ENCODE data around the gene CERS6. TPM values are rescaled to one million over a fixed set of nuclear protein-coding genes. Genes with fewer than 3 reads are reported as not detected.

The CERS6 gene
- total RNA-seq, 1 donor from 2014 or later, result 55.3 TPM

DNA sequence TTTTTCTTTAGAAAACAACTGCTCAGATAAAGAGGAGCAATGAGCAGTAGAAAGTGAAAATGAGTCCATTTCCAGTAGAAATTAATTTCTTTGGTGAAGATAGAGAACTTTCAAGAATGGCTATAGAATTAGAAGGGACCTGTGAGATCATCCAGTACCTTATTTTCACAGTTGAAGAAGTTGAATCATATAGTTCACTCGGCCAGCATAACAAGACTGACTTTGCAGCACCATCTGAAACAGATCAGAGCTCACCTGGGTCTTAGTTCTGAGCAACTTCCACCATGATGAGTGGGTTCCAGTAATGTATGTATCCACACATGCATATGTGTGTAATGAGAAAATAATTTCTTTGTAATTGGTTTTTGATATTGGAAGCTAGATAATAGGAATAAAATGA is 58.6 kb downstream of the CERS6 start:
- no peak for FAIRE-seq
- TF ChIP-seq, protein P1, sequence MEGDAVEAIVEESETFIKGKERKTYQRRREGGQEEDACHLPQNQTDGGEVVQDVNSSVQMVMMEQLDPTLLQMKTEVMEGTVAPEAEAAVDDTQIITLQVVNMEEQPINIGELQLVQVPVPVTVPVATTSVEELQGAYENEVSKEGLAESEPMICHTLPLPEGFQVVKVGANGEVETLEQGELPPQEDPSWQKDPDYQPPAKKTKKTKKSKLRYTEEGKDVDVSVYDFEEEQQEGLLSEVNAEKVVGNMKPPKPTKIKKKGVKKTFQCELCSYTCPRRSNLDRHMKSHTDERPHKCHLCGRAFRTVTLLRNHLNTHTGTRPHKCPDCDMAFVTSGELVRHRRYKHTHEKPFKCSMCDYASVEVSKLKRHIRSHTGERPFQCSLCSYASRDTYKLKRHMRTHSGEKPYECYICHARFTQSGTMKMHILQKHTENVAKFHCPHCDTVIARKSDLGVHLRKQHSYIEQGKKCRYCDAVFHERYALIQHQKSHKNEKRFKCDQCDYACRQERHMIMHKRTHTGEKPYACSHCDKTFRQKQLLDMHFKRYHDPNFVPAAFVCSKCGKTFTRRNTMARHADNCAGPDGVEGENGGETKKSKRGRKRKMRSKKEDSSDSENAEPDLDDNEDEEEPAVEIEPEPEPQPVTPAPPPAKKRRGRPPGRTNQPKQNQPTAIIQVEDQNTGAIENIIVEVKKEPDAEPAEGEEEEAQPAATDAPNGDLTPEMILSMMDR (IDR thresholded peaks at IDR 0.05; ENCODE audit: insufficient read depth, low read length, severe bottlenecking), result no peak

DNA sequence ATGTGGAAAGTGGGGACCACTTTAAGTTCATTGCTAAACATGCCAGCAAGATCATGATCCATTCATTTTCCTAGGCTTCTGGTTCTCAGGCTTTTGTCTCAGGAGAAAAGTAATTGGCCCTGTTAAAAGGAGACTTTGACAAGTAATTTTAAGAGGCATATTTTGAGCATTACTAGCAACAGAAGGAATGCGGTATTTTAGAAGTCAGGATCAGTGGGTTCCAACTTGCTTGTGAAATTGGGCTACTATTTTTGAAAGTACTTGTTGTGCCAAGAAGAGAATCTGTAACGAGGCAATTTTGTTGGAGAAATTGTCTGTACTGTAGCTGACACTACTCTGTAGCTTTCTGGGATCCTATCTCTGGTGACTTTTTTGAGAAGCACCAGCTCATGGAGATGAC is 59.4 kb downstream of the CERS6 start:
- no peaks in the 10 kb centered on the region for H3K36me3 ChIP-seq (ENCODE audit: control insufficient read depth, insufficient read depth, low read length)
- DNase-seq (ENCODE audit: low read depth) (peak; percentile 48), FAIRE-seq (no peak)
- H3K4me3 ChIP-seq (ENCODE audit: low read depth, low read length), result no peak overlapping the region
- TF ChIP-seq, protein P1 (IDR thresholded peaks at IDR 0.05; ENCODE audit: insufficient read depth, low read length, severe bottlenecking), result no peak
- H3K27me3 ChIP-seq (ENCODE audit: control insufficient read depth, insufficient read depth, low read length), result no peaks in the 10 kb centered on the region

More for the DNA sequence above, 58.6 kb downstream of the CERS6 start:
- DNase-seq (ENCODE audit: low read depth), result no peak
- Histone ChIP-seq H3K27me3 (ENCODE audit: control insufficient read depth, insufficient read depth, low read length) (no peaks in the 10 kb centered on the region), H3K36me3 (ENCODE audit: control insufficient read depth, insufficient read depth, low read length) (no peaks in the 10 kb centered on the region), H3K4me3 (ENCODE audit: low read depth, low read length) (no peak overlapping the region)

DNA sequence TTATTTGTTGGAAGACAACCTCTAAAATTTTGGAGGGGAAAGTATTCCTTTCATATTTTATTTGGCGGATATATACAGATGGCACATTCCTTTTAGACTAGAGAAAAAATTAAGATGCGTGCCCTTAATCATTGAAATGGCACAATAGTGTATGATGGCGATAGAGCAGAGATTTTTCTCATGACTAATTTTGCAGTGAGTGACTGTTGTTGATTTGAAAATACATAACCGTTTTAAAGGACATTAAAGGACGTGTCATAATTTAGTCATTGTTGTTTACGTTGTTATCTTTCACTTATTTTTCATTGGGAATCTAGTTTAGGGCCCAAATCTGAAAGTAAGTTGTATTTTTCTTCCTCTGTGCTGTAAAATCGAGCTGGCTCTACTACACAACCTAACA is 61.7 kb downstream of the CERS6 start:
- peak; percentile 59 for DNase-seq (ENCODE audit: low read depth)
- TF ChIP-seq, protein P1 (IDR thresholded peaks at IDR 0.05; ENCODE audit: insufficient read depth, low read length, severe bottlenecking), result no peak
- no peak overlapping the region for H3K4me3 ChIP-seq (ENCODE audit: low read depth, low read length)
- H3K27me3 ChIP-seq (ENCODE audit: control insufficient read depth, insufficient read depth, low read length), result no peaks in the 10 kb centered on the region
- no peak for FAIRE-seq
- H3K36me3 ChIP-seq (ENCODE audit: control insufficient read depth, insufficient read depth, low read length), result no peaks in the 10 kb centered on the region

DNA sequence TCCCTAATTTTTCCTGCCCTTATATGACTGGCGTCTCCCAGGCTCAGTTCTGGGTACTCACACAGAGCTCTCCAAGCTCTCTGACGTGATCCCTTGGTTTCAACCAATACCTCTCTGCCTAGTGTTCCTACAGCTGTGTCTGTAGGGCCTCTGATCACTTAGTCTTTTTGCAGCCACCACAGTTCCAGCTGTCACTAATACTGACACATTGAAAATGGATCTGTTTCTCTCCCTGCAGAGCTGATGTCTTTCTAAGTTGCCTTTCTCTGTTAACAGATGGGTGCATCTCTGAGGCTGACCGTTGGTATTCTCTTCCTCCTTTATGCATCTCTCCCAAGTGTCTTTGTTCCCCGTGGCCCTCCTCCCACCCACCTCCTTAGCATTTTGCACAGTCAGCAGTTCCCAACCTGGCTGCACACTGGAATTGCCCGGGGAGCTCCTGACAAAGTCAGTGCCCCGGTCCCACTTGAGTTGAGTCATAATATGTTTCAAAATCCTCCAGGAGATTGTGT is 62.5 kb downstream of the CERS6 start:
- TF ChIP-seq, protein P1 (IDR thresholded peaks at IDR 0.05; ENCODE audit: insufficient read depth, low read length, severe bottlenecking), result no peak
- peak; percentile 74 for DNase-seq (ENCODE audit: low read depth)
- Histone ChIP-seq H3K27me3 (ENCODE audit: control insufficient read depth, insufficient read depth, low read length) (no peaks in the 10 kb centered on the region), H3K36me3 (ENCODE audit: control insufficient read depth, insufficient read depth, low read length) (no peaks in the 10 kb centered on the region), H3K4me3 (ENCODE audit: low read depth, low read length) (no peak overlapping the region)
- no peak for FAIRE-seq

DNA sequence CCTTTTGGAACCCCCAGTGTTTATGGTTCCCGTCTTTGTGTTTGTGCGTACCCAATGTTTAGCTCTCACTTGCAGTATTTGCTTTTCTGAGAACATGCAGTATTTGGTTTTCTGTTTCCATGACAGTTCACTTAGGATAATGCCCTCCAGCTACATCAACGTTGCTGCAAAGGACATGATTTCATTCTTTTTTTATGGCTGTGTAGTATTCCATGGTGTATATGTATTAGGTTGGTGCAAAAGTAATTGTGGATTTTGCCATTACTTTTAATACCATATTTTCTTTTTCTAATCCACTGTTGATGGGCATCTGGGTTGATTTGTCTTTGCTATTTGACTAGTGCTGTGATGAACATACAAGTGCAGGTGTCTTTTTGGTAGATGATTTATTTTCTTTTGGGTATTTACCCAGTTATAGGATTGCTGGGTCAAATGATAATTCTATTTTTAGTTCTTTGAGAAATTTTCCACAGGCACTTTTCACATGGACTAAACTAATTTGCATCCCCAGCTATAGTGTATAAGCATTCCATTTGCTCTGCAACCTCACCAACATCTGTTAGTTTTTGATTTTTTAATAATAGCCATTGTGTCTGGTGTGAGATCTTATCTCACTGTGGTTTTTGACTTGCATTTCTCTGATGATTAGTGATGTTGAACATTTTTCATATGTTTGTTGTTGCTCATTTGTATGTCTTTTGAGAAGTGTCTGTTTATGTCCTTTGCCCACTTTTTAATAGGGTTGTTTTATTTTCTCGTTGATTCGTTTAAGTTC is 63.6 kb downstream of the CERS6 start:
- no peak for DNase-seq (ENCODE audit: low read depth)
- FAIRE-seq, result no peak
- TF ChIP-seq, protein P1 (IDR thresholded peaks at IDR 0.05; ENCODE audit: insufficient read depth, low read length, severe bottlenecking), result no peak
- H3K27me3 ChIP-seq (ENCODE audit: control insufficient read depth, insufficient read depth, low read length), result no peaks in the 10 kb centered on the region
- H3K36me3 ChIP-seq (ENCODE audit: control insufficient read depth, insufficient read depth, low read length), result no peaks in the 10 kb centered on the region
- H3K4me3 ChIP-seq (ENCODE audit: low read depth, low read length), result no peak overlapping the region

All from bronchial epithelial cell (primary cell).